ENCODE results near the gene CBS.
"Not testable (repeated sequence)": the region's sequence is repeated elsewhere in the genome, so short reads cannot be mapped to it uniquely, and the experiment has no call there.

DNA sequence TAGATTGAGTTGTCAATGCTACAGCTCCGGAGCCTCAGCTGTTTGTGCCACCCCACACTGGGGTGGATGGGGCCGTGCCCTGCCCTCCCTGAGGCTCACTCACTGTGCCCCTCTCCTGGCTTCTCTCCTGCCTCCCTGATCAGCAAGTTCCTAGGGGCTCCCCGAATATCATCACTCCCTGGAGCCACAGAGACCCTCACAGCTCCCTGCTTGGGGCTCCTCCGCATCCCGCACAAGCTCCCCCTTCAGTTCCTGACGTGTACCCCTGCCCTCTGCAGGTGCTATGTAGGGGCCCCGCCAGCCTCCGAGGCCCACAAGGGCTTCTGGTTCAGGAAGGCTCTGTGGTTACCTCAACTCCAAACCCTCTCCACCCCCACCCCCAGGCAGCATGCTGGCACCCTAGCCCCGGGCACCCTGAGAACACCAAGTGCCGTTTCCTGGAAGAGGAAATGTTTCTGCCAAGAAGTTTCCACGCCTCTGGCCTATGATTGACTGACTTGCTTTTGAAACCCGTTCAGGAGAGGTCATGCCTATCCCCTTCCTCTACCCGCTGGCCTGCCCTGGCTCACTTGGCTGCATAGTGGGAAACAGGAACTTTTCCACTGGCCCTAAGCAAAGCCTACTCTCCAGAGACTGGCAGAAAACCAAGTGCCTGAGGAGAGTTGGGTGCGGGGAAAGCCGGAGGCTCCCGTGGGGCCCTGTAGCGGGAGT lies 30.3 kb downstream of the CBS start:
- TF ChIP-seq CTCF (IDR thresholded peaks at IDR 0.05; ENCODE audit: low read depth, low read length, missing input control); YY1 (IDR thresholded peaks at IDR 0.05); GABPA (IDR thresholded peaks at IDR 0.05 in 1 of 2, conservative IDR thresholded peaks at IDR 0.05 in 1 of 2); REST (IDR thresholded peaks at IDR 0.05): not testable (repeated sequence)
- TF ChIP-seq, protein P1, sequence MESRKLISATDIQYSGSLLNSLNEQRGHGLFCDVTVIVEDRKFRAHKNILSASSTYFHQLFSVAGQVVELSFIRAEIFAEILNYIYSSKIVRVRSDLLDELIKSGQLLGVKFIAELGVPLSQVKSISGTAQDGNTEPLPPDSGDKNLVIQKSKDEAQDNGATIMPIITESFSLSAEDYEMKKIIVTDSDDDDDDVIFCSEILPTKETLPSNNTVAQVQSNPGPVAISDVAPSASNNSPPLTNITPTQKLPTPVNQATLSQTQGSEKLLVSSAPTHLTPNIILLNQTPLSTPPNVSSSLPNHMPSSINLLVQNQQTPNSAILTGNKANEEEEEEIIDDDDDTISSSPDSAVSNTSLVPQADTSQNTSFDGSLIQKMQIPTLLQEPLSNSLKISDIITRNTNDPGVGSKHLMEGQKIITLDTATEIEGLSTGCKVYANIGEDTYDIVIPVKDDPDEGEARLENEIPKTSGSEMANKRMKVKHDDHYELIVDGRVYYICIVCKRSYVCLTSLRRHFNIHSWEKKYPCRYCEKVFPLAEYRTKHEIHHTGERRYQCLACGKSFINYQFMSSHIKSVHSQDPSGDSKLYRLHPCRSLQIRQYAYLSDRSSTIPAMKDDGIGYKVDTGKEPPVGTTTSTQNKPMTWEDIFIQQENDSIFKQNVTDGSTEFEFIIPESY (IDR thresholded peaks at IDR 0.05), result not testable (repeated sequence)

Data from liver (tissue), 3 donors.